GM19395 (cell line): ENCODE measurements around the gene PEX6.

Source experiments
- ATAC-seq: cut with Tn5 transposase; IDR thresholded peaks from one replicate; pipeline ENCODE4 v1.9.1; 2021; ENCODE audit warnings: mild to moderate bottlenecking, moderate library complexity; ENCODE audit not compliant: unreplicated experiment

PEX6 gene

DNA sequence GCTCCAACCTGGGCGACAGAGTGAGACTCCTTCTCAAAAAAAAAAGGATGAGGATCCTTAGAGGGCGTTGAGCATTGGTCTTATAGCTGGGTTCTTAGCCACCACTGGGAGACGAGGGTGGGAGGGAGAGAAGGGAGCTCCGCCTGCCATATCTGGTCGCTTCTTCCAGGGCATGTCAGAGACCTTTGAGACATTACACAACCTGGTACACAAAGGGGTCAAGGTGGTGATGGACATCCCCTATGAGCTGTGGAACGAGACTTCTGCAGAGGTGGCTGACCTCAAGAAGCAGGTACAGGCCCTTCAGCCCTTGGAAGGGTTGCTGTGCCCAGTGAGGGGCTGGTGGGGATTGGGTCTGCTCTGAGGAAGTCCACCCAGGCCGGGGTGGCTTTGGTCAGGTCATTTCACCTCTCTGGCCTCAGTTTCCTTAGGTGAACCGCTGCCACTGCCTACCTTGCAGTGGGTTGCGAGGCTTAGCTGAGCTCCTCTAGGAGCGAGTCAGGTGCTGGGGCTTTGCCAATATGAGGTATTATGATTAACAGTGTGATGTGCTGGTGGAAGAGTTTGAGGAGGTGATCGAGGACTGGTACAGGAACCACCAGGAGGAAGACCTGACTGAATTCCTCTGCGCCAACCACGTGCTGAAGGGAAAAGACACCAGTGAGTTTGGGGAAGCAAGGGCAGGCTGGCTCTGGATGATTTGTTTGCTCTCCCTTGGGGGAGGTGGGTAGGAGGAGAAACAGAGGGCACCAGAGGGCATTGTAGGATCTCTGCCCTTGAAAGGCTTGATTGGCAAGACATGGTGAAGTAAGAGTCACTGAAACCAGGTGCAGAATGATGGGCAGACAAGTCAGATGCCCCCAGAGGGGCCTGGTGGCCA, 41.2 kb downstream of the PEX6 start:
- no peak for ATAC-seq

DNA sequence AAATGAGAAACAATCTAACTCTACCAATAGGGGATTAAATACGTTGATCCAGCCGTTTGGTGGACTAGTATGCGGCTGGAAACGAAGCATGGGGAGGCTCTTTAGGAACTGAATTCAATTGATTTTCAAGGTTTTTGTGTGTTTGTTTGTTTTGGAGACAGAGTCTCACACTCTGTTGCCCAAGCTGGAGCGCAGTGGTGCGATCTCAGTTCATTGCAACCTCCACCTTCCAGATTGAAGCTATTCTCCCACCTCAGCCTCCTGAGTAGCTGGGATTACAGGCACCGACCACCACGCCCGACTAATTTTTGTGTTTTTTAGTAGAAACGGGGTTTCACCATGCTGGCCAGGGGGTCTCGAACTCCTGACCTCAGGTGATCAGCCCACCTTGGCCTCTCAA, 42.6 kb downstream of the PEX6 start:
- no peak for ATAC-seq

DNA sequence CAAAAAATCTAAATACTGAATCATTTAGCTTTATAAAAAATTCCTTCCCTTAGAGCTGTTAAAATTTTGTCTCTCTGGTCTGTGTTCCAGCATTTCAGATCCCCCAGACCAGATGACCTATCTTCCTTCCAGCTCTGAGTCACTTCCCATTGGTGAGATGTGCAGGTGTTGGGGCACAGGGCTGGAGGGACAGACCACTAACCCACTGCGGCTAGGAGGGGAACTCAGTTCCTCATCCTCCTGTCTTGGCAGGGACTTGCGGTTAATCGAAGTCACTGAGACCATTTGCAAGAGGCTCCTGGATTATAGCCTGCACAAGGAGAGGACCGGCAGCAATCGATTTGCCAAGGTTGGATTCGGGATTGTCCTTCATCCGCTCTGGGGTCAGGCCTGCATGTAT, 43.7 kb downstream of the PEX6 start:
- no peak for ATAC-seq

DNA sequence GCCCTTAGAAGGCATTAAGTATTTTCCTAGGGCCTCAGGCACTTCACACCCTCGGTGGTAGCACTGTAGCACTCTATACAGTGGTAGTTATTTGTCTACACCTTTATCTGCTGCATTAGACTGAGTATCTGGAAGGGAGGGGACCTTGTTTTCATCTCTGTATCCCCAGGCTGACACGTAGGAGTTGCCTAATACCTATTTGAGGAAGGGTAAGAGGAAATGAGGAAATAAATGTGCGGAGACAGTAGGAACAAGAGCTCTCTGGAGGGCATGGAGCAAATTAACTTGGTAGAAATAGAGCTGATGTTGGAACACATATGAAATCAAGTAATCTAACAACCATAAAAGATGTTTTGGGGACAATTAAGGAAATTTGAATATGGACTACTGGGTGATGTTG, 45.8 kb downstream of the PEX6 start:
- ATAC-seq, result no peak

DNA sequence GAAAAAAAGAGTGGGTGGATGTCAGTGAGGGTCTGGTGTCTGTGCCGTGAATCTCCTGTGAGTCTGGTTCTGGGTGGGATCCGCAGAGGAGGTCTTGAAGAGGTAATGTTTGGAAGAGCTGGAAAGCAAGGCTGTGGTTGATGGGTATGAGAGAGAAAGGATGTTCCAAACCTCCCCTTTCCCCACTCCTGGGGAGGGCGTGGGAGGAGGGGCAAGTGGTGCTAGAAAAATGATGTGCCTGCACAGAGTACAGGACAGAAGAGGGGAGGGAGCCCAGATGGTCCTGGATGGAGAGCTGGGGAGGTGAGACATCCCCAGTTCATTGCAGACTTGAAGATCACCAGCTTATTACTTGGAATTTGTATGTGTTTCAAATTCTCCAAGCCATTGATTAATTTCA, 46.6 kb downstream of the PEX6 start:
- ATAC-seq, result no peak

DNA sequence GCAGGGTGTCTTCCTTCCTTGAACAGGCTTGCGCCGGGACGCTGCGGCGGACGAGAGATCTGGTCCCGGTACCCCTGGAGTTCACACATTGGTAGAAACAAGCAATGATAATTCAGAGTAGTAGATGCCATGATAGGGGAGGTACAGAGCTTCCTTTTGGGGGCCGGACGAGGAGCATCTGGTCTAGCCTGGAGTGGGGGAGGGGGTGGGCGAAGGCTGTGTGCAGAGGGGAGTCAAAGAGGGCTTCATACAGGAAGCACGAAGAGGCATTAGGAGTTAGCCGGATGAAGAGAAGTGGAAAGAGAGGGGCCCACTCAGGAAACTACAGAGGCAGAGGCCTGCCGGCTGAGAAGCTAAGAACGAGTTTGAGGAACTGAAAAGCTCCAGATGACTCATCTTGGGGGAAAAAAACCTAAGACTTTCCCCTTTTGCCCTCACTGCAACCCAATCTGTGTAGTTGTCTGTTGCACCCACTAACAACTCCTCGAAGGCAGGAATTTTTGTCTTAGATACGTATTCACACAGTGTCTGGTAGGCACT, 49.1 kb downstream of the PEX6 start:
- ATAC-seq, result peak; percentile 56

DNA sequence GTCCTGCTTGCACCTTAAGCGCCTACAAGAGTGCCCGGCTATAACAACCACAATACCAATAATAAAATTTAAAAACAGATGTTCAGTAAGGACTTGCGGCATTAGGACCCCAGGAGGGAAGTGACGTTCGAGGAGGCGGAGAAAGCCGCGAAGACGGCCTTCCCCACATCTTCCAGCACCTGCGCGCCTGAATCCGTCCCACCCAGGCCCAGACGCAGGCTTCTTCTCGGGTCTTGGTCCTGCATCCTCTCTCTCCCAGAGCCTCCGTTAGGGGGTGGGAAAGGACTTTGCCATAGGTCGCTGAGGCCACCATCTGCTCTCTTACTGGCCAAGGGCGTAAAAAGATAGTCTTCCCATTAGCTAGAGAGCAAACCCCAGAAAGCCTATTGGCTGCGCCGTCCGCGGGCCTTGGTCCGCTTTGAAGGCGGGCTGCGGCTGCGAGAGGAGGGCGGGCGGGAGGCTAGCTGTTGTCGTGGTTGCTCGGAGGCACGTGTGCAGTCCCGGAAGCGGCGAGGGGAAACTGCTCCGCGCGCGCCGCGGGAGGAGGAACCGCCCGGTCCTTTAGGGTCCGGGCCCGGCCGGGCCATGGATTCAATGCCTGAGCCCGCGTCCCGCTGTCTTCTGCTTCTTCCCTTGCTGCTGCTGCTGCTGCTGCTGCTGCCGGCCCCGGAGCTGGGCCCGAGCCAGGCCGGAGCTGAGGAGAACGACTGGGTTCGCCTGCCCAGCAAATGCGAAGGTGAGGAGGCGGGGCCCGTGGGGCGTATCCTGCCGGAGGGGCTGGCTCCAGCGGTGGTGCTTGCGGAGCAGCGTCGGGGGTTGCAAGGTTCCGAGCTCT, 49.8 kb downstream of the PEX6 start, which contains the start of gene CNPY3:
CNPY3 (plus strand) TSS at position 495 of the 835 bp plus-strand sequence; CDS start at position 586, 91 bp downstream.
- peak; percentile 78 for ATAC-seq

DNA sequence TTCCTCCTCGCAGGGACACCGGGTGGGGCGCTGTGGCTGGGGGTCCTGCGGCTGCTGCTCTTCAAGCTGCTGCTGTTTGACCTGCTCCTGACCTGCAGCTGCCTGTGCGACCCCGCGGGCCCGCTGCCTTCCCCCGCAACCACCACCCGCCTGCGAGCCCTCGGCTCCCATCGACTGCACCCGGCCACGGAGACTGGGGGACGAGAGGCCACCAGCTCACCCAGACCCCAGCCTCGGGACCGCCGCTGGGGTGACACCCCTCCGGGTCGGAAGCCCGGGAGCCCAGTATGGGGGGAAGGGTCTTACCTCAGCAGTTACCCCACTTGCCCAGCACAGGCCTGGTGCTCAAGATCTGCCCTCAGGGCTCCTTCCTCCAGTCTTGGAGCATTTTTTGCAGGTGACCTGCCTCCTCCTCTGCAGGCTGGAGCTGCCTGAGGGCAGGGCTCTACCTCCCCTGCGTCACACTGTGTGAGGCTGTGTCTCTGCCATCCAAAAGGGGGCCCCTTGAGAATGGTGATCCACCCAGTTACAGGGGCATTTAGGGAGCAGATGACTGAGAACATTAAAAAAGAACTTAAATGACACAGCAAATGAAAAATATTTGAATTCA, 53.6 kb downstream of the PEX6 start:
- ATAC-seq, result no peak

DNA sequence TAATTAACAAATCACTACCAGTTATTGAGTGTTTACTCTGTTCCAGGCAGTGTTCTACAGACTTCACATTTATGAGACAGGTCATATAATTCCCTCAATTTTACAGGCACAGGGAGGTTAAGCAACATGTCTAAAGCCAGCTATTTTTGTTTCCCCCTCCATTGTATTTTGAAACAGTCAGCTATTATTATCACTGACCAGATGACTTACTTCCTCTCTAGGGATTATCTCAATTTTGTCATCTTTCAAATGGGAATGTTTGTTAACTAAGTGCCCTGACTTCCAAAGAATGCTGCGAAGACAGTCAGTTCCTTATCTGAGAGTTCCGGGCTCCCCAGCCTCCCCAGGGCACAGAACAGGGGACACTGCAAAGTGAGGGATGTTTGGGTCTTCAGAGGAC, 55.3 kb downstream of the PEX6 start:
- no peak for ATAC-seq

DNA sequence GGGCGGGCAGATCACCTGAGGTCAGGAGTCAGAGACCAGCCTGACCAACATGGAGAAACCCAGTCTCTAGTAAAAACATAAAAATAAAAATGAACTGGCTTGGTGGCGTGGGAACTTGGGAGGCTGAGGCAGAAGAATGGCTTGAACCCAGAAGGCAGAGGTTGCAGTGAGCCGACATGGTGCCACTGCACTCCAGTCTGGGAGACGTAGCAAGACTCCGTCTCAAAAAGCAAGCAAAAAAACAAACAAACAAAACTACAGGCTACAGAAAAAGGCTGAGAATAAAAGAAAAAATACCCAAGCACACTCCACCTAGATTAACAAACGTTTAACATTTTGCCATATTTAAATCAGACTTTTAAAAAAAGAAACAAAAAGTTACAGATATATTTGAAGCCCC, 57.2 kb downstream of the PEX6 start:
- ATAC-seq, result no peak

DNA sequence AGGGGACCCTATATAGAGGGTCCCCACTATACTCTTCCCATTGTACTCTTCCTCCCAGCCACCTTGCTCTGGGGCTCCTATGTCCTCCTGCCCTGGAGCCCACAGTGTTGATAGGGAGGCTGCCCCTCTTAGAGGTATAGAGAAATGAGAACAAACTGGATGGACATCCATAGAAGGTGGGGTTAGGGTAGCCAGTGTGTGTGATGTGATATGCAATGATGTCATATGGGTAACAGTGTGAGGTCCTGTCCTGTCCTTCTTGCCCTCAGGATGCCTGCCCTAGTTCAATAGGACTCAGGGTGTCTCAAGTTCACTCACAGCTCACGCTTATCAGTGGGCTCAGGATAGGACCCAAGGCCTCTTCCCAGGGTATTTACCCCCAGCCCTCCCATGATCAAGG, 62.7 kb downstream of the PEX6 start:
- ATAC-seq, result no peak

DNA sequence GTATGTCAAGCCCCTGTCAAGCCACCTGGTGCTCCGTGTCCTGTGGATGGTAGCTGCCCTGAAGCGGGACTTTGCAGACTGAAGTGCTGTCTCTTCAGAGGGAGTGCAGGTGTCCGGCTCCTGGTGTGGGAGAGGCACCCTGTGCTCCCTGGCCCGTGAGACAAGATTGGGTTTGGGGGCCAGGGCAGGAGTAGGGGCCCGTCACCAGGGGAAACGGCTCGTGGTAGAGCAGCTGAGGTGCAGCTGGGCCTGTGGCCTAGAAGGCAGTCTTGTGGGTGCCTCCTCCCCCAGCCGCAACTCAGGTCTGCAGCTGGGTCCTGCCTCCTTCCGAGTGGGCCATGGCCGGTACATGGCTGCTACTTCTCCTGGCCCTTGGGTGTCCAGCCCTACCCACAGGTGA, 63.2 kb downstream of the PEX6 start, which contains the start of gene PTCRA:
PTCRA (plus strand) TSS at position 322 of the 400 bp plus-strand sequence; CDS start at position 339, 17 bp downstream.
- no peak for ATAC-seq

DNA sequence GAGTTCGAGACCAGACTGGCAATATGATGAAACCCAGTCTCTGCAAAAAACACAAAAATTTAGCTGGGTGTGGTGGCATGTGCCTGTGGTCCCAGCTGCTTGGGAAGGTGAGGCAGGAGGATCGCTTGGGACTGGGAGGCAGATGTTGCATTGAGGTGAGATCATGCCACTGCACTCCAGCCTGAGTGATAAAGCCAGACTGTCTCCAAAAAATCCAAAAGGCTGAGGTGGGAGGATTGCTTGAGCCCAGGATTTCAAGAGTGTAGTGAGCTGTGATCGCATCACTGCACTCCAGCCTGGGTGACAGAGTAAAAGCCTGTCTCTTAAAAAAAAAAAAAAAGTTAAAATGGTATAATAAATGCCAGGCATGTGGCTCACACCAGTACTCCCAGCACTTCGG, 64.4 kb downstream of the PEX6 start:
- ATAC-seq, result no peak
